ENCODE results near the gene SIGLEC14.

Gene SIGLEC14

DNA sequence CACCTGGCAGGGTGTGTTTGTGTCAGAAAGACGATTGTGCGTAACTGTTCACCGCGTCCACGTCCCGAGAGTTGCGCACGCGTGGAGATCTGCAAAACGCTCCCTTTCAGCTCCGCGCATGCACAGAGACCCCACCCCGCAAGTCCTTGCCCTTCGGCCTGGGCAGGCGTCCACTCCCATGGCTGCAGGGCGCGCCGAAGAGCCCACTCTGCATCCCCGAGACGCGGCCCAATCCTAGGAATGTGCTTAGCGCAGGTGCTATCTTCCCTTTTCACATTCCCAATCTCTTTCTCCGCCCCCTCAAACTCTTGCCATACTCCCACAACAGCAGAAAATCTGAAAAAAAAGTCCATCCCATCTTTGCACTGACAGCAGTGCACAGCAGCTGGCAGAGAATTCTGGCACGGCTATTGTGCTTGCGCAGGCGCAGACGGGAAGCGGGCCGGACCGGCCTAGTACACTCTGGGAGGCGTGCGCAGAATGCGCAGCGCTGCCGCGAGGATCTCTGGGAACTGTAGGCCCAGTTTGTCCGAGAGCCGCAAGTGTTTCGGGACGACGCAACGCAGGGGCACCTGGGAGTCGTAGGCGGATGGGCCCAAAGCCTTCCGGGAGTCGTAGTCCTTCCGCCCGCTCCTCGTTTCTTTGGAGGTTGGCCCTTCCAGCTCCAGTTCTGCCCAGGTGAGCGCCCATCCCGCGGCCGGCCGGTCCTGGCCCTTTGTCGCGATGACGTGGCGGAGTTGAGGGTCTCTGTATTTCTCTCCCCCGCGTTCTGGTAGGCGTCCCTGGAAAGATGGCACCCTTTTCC, 52.5 kb downstream of the SIGLEC14 start:
- ChIA-PET CTCF (interaction anchor here (1.2 kb wide), 1 partner anchor 75 kb away, joined by 3 read pairs; no protein-coding TSS in a partner anchor), POLR2A (no interaction called here)
- peaks cover 0 to 21% (median 19%) of the 10 kb centered on the region in 4 experiments for H3K4me1 ChIP-seq (ENCODE audit: control extremely low read depth in 1 of 4, control insufficient read depth in 4 of 4, insufficient read depth in 4 of 4, low read length in 3 of 4)
- H3K9me3 ChIP-seq (ENCODE audit: control extremely low read depth in 1 of 5, control insufficient read depth in 4 of 5, insufficient read depth in 2 of 5, low read depth in 1 of 5, low read length in 4 of 5), result peaks cover 0 to 6% (median 0%) of the 10 kb centered on the region in 5 experiments
- peaks cover 0 to 8% (median 1%) of the 10 kb centered on the region in 5 experiments for H3K27me3 ChIP-seq (replicated peaks in 2 of 5; ENCODE audit: control insufficient read depth in 4 of 5, insufficient read depth in 5 of 5, low read length in 4 of 5)
- peak; percentile 97 for DNase-seq
- no peaks in the 10 kb centered on the region for H3K36me3 ChIP-seq (ENCODE audit: control insufficient read depth in 4 of 4, insufficient read depth in 4 of 4, low read length in 3 of 4)
- WGBS (ENCODE audit: insufficient coverage), result under 1% methylated on average over 55 of the region's 61 CpGs
- peak overlapping the region in 1 of 2 experiments; percentile 69 for H3K27ac ChIP-seq (ENCODE audit: insufficient read depth in 1 of 2, low read depth in 1 of 2, low read length in 2 of 2, poor library complexity in 1 of 2, severe bottlenecking in 2 of 2)
- H3K4me3 ChIP-seq (ENCODE audit: control insufficient read depth in 1 of 7, extremely low read depth in 1 of 7, insufficient read depth in 4 of 7, low read depth in 2 of 7, low read length in 6 of 7), result peak overlapping the region; percentile 71 to 94 (median 74)

DNA sequence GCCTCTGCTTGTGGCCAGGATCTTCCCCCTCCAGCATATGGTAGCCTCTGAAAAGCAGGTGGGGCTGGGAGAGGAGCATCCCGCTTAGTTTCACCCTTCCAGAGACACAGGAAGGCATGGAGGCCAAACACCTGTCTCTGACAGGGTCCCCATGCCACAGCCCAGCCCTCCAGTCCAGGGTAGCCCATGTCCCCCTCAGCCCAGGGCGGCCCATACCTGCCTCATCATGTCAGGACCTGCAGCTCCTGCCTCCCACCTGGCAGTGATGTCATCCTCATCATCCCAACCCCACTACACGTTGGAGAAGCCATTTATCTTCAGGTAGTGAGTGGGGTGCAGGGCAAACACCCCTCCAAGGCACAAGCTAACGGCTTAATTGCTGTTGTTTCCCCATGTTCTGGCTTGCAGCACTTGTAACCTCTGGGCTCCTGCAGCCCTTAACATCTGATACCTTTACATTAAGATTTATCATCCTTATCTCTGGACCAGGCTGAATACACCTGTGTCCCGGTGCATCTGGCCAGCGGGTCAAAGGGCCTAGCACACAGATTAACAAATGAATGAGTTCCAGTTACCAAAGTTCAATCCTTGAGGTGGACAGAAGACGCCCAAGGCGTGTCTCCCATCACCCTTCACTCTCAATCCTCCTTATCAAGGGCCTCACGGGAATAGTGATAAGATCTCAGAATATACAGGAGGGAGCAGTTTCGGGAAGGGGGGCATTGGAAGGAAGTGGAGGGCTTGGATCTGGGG, 53.3 kb downstream of the SIGLEC14 start:
- H3K36me3 ChIP-seq (ENCODE audit: control insufficient read depth in 4 of 4, insufficient read depth in 4 of 4, low read length in 3 of 4), result no peaks in the 10 kb centered on the region
- peaks cover 0 to under 1% (median 0%) of the 10 kb centered on the region in 5 experiments for H3K27me3 ChIP-seq (replicated peaks in 2 of 5; ENCODE audit: control insufficient read depth in 4 of 5, insufficient read depth in 5 of 5, low read length in 4 of 5)
- WGBS (ENCODE audit: insufficient coverage), result 38% methylated on average over 9 of the region's 10 CpGs
- ChIA-PET POLR2A (no interaction called here), CTCF (no interaction called here)
- H3K4me3 ChIP-seq (ENCODE audit: control insufficient read depth in 1 of 7, extremely low read depth in 1 of 7, insufficient read depth in 4 of 7, low read depth in 2 of 7, low read length in 6 of 7), result peak overlapping the region; percentile 71 to 94 (median 74)
- H3K4me1 ChIP-seq (ENCODE audit: control extremely low read depth in 1 of 4, control insufficient read depth in 4 of 4, insufficient read depth in 4 of 4, low read length in 3 of 4), result peaks cover 0 to 21% (median 19%) of the 10 kb centered on the region in 4 experiments
- DNase-seq, result no peak
- H3K27ac ChIP-seq (ENCODE audit: insufficient read depth in 1 of 2, low read depth in 1 of 2, low read length in 2 of 2, poor library complexity in 1 of 2, severe bottlenecking in 2 of 2), result no peak overlapping the region
- H3K9me3 ChIP-seq (ENCODE audit: control extremely low read depth in 1 of 5, control insufficient read depth in 4 of 5, insufficient read depth in 2 of 5, low read depth in 1 of 5, low read length in 4 of 5), result peaks cover 0 to 4% (median under 1%) of the 10 kb centered on the region in 5 experiments

Measured in common myeloid progenitor, CD34-positive (primary cell).